Measurements from ENCODE around the gene PIGQ.
A peak's percentile ranks its signal among the peaks of the same experiment; 100 is the strongest.

The PIGQ gene

DNA sequence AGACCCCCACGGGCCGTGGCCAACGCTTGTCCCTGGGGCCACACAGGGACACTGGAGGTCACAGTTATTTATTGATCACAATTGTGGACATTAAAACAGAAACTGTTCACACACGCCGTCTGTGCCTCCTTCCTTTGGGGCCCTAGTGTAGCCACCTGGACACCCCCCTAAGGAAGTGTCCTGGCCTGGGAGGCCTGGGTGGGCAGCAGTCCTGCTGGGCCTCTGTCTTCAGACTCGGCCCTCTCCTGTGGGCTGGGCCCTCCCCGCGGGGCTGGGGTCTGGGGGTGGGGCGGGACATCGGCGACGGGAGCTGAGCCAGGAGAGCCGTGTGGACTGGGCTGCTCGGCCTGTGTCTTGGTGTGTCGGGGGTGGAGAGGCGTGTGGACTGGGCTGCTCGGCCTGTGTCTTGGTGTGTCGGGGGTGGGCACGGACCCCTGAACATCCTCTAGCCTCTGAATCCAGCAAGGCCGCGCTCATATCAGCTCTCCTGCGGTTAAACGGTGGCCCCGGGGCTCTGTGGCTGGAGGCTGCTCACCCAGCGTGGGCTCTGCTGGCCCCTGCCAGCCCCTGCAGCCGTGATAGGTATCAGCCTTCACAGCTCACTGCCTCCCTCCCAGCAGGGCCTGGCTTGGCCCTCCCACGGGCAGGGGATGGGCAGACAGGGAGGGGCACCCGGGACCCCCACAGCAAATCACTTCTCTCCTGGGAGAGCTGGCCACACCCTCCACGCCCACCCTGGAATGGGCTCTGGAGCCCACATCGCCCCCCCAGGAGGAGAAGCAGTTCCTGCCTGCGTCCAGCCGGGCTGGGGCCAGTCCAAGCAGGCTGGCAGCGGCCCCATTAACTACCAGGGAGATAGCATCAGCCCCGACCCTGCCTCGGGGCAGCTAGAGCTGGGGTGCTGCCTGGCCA, 4.1 kb upstream of the PIGQ start:
- TF ChIP-seq, protein P1, sequence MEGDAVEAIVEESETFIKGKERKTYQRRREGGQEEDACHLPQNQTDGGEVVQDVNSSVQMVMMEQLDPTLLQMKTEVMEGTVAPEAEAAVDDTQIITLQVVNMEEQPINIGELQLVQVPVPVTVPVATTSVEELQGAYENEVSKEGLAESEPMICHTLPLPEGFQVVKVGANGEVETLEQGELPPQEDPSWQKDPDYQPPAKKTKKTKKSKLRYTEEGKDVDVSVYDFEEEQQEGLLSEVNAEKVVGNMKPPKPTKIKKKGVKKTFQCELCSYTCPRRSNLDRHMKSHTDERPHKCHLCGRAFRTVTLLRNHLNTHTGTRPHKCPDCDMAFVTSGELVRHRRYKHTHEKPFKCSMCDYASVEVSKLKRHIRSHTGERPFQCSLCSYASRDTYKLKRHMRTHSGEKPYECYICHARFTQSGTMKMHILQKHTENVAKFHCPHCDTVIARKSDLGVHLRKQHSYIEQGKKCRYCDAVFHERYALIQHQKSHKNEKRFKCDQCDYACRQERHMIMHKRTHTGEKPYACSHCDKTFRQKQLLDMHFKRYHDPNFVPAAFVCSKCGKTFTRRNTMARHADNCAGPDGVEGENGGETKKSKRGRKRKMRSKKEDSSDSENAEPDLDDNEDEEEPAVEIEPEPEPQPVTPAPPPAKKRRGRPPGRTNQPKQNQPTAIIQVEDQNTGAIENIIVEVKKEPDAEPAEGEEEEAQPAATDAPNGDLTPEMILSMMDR (IDR thresholded peaks at IDR 0.05): no peak
- Histone ChIP-seq H3K4me1 (peaks cover 45% of the 10 kb centered on the region), H3K4me3 (ENCODE audit: low read depth, low read length) (peak overlapping the region; percentile 54), H2AFZ (peak overlapping the region; percentile 75), H3K36me3 (ENCODE audit: control insufficient read depth, insufficient read depth, low read length) (no peaks in the 10 kb centered on the region), H3K79me2 (peaks cover 3% of the 10 kb centered on the region), H3K9ac (peak overlapping the region; percentile 63), H3K4me2 (ENCODE audit: low read length) (peak overlapping the region; percentile 78), H3K9me3 (ENCODE audit: control insufficient read depth, low read length) (no peaks in the 10 kb centered on the region), H3K27me3 (ENCODE audit: control insufficient read depth, insufficient read depth, low read length) (no peaks in the 10 kb centered on the region), H3K27ac (peak overlapping the region; percentile 95)

GRCh38 chr16:566475-567372, 3.0 kb upstream of the PIGQ start, which contains the start of gene NHLRC4:
Gene NHLRC4, plus strand, starts transcription at chr16:567005. Its CDS starts 1,043 bp downstream, at chr16:568048.
- H3K36me3 ChIP-seq (ENCODE audit: control insufficient read depth, insufficient read depth, low read length): no peaks in the 10 kb centered on the region
- peaks cover 45% of the 10 kb centered on the region for H3K4me1 ChIP-seq
- H3K79me2 ChIP-seq: peaks cover 3% of the 10 kb centered on the region
- peak within 1 kb of the TSS; percentile 78 for H3K4me2 ChIP-seq (ENCODE audit: low read length)
- TF ChIP-seq, protein P1 (IDR thresholded peaks at IDR 0.05): no peak
- no peaks in the 10 kb centered on the region for H3K27me3 ChIP-seq (ENCODE audit: control insufficient read depth, insufficient read depth, low read length)
- peak within 1 kb of the TSS; percentile 54 for H3K4me3 ChIP-seq (ENCODE audit: low read depth, low read length)
- no peaks in the 10 kb centered on the region for H3K9me3 ChIP-seq (ENCODE audit: control insufficient read depth, low read length)
- H2AFZ ChIP-seq: peak within 1 kb of the TSS; percentile 75
- peak within 1 kb of the TSS; percentile 22 for H3K9ac ChIP-seq
- H3K27ac ChIP-seq: peak within 1 kb of the TSS; percentile 95

- TF ChIP-seq, protein P1 (IDR thresholded peaks at IDR 0.05): no peak
- Histone ChIP-seq H2AFZ (peak overlapping the region; percentile 75), H3K36me3 (ENCODE audit: control insufficient read depth, insufficient read depth, low read length) (no peaks in the 10 kb centered on the region), H3K4me2 (ENCODE audit: low read length) (peak overlapping the region; percentile 78), H3K4me3 (ENCODE audit: low read depth, low read length) (peak overlapping the region; percentile 54), H3K27ac (peak overlapping the region; percentile 95), H3K9me3 (ENCODE audit: control insufficient read depth, low read length) (no peaks in the 10 kb centered on the region), H3K4me1 (peaks cover 45% of the 10 kb centered on the region), H3K79me2 (peaks cover 3% of the 10 kb centered on the region), H3K9ac (no peak overlapping the region), H3K27me3 (ENCODE audit: control insufficient read depth, insufficient read depth, low read length) (no peaks in the 10 kb centered on the region)
These were observed 2.2 kb upstream of the PIGQ start for GRCh38 chr16:567373-568256.

DNA sequence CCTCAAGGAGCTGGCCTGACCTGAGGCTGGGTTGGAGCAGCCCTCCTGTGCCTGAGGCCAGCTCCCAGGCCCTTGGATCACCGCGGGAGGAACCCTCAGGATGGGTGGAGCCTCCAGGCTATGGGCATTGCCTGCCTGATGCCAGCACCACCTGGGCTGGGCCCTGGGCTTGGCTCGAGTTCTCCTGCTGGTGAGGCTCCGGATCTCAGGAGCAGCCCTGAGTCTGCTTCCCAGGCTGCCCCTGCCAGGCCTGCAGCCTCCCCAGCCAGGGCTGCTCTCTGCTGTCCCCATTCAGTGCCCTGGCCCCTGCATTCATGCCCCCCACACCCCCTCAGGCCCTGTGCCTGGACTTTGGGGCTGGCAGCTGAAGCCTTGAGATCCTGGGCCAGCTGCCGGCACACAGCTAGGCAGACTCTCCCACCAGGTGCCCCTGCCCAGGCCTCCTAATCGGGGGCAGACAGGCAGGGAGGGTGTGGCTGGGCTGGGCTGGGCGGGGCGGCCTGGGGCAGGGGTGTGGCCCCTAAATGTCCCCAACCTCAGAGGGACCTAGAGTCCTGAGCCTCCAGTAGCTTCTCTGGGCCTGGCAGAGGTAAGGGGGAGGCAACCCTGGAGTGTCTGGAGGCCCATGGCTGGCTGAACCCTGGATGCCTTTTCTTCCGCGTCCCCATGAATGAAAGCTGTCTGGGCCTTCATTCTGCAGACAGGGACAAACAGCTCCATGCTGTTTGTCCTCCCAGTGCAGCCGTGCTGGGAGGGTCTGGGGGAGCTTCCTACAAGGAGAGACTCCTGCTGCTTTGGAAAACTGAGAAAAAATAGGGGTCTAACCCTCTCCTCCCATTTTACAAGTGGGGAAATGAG, 1.1 kb upstream of the PIGQ start:
- Histone ChIP-seq H3K4me3 (ENCODE audit: low read depth, low read length) (no peak overlapping the region), H3K9me3 (ENCODE audit: control insufficient read depth, low read length) (no peaks in the 10 kb centered on the region), H3K27me3 (ENCODE audit: control insufficient read depth, insufficient read depth, low read length) (no peaks in the 10 kb centered on the region), H3K4me1 (peaks cover 45% of the 10 kb centered on the region), H3K36me3 (ENCODE audit: control insufficient read depth, insufficient read depth, low read length) (no peaks in the 10 kb centered on the region), H3K79me2 (peaks cover 3% of the 10 kb centered on the region), H3K9ac (no peak overlapping the region), H2AFZ (peak overlapping the region; percentile 91), H3K27ac (peak overlapping the region; percentile 95), H3K4me2 (ENCODE audit: low read length) (peak overlapping the region; percentile 79)
- TF ChIP-seq, protein P1 (IDR thresholded peaks at IDR 0.05): no peak

Measured in parathyroid adenoma (tissue), 2 donors.